Esophagus (tissue), 2 donors: ENCODE data around the gene CLDN34. TPM values are rescaled to one million over a fixed set of nuclear protein-coding genes. Genes with fewer than 3 reads are reported as not detected.

ENCODE experiments used
- H3K27ac ChIP-seq, 2 donors: one replicate each; pipeline ENCODE4 v1.5.1; 2013; ENCODE audit warnings: low read depth in 2 of 2, mild to moderate bottlenecking in 2 of 2, inconsistent platforms in 1 of 2, low read length in 1 of 2, moderate library complexity in 1 of 2
- H3K27me3 ChIP-seq, 2 donors: one replicate each; pipeline ENCODE4 v1.6.1; 2013; ENCODE audit warnings: low read length in 2 of 2, control low read depth in 1 of 2, mild to moderate bottlenecking in 1 of 2; ENCODE audit not compliant: insufficient read depth in 2 of 2, control insufficient read depth in 1 of 2
- H3K36me3 ChIP-seq, 2 donors: one replicate each; pipeline ENCODE4 v1.6.1; 2013; ENCODE audit warnings: low read length in 1 of 2; ENCODE audit not compliant: control insufficient read depth in 2 of 2, insufficient read depth in 2 of 2
- H3K4me1 ChIP-seq, 2 donors: one replicate each; pipeline ENCODE4 v1.6.1; 2013; ENCODE audit warnings: low read length in 1 of 2; ENCODE audit not compliant: control insufficient read depth in 2 of 2, insufficient read depth in 2 of 2
- H3K4me3 ChIP-seq, 2 donors: one replicate each; pipeline ENCODE4 v1.5.1; 2013; ENCODE audit warnings: low read length in 2 of 2, mild to moderate bottlenecking in 2 of 2, low read depth in 1 of 2, moderate library complexity in 1 of 2
- H3K9me3 ChIP-seq, 2 donors: one replicate each; pipeline ENCODE4 v1.6.1; 2013; ENCODE audit warnings: mild to moderate bottlenecking in 2 of 2, low read depth in 1 of 2, low read length in 1 of 2, moderate library complexity in 1 of 2; ENCODE audit not compliant: control insufficient read depth in 2 of 2, insufficient read depth in 1 of 2
- WGBS, 2 donors: extraction: QIAGEN DNeasy Blood & Tissue Kit; methylation state at CpG; one replicate each; pipeline ENCODE4 v1.1.7; 2013; 5-methylcytosine and 5-hydroxymethylcytosine counted together
- polyA plus RNA-seq, 2 donors: library from polyadenylated mRNA; stranded (reverse); fragments of 200-250 nt; gene quantifications; one replicate each; pipeline ENCODE4 v1.2.3, GENCODE V29; 2013
- donor health status: healthy with polysubstance abuse.
- donor health status: Bipolar disorder and iron deficiency.

The CLDN34 gene
- polyA plus RNA-seq, 2 donors: 0.15 to 0.45 TPM

DNA sequence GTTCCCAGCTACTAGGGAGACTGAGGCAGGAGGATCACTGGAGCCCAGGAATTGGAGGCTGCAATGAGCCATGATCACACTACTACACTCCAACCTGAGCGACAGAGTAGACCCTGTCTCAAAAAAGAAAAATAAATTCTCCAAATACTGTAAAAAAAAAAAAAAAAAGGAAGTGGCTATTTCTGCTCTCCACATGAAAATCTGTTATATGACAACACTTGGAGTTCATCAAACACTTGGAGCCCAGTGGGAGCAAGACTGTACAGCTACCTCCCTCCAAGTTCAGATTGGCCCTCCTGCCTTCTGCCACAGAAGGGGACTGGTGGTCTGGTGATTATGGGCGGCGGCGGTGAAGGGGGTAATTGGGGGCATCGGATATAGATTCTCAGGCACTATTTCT is 9.0 kb upstream of the CLDN34 start:
- no peaks in the 10 kb centered on the region for H3K36me3 ChIP-seq
- H3K9me3 ChIP-seq: no peaks in the 10 kb centered on the region
- no peaks in the 10 kb centered on the region for H3K27me3 ChIP-seq
- 77 to 85% methylated on average over 5 of the region's 5 CpGs for WGBS, 2 donors
- H3K27ac ChIP-seq: no peak overlapping the region
- H3K4me3 ChIP-seq: no peak overlapping the region
- H3K4me1 ChIP-seq: no peaks in the 10 kb centered on the region

DNA sequence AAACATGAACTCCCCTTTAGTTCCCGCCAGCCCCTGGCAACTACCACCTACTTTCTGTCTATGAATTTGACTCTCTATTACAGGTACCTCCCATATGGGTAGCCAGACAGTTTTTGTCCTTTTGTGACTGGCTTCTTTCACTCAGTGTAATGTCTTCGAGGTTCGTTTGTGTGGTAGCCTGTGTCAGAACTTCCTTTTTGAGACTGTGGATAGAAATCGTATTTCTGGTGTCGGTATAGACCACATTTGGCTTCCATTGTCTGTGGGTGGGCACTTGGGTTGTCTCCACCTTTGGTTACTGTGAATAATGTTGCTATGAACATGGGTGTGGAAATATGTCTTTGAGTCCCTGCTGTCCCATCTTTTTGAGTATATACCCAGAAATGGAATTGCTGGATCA is 5.4 kb upstream of the CLDN34 start:
- Histone ChIP-seq H3K27me3 (no peaks in the 10 kb centered on the region), H3K4me3 (no peak overlapping the region), H3K4me1 (no peaks in the 10 kb centered on the region), H3K9me3 (no peaks in the 10 kb centered on the region), H3K36me3 (no peaks in the 10 kb centered on the region), H3K27ac (no peak overlapping the region)
- WGBS, 2 donors: 80 to 89% methylated on average over 5 of the region's 5 CpGs

DNA sequence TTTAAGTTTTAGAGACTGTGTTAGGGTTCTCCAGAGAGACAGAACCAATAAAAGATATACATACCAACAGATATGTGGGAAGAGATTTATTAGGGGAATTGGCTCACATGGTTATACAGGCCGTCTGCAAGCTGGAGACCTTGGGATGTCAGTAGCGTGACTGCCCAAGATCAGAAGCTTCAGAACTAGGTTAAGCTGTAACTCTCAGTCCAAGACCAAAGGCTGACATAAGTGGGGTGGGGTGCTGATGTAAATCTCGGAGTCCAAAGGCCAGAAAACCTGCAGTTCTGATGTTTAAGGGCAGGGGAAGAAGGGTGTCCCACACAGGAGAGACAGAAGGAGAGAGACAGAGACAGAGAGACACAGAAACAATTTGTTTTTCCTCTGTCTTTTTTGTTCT is 10.5 kb downstream of the CLDN34 start:
- 77 to 90% methylated on average over 3 of the region's 3 CpGs for WGBS, 2 donors
- H3K4me3 ChIP-seq: no peak overlapping the region
- no peaks in the 10 kb centered on the region for H3K27me3 ChIP-seq
- H3K9me3 ChIP-seq: no peaks in the 10 kb centered on the region
- H3K4me1 ChIP-seq: no peaks in the 10 kb centered on the region
- H3K27ac ChIP-seq: no peak overlapping the region
- no peaks in the 10 kb centered on the region for H3K36me3 ChIP-seq

DNA sequence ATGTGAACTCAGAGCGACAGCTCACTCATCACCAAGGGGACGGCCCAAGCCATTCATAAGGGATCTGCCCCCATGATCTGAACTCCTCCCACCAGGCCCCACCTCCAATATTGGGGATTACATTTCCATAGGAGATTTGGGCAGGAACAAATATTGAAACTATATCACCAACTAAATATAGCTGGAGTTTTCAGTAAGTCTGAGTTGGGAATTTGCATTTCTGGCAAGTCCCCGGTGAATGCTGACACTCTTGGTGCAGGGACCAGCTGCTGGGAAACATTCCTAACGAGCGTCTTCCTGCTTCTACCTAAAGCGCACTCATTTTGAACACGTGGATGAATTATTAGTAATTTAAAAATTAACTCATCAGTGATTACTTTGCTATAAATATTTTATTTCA is 13.2 kb downstream of the CLDN34 start:
- 78 to 85% methylated on average over 7 of the region's 7 CpGs for WGBS, 2 donors
- H3K36me3 ChIP-seq: no peaks in the 10 kb centered on the region

DNA sequence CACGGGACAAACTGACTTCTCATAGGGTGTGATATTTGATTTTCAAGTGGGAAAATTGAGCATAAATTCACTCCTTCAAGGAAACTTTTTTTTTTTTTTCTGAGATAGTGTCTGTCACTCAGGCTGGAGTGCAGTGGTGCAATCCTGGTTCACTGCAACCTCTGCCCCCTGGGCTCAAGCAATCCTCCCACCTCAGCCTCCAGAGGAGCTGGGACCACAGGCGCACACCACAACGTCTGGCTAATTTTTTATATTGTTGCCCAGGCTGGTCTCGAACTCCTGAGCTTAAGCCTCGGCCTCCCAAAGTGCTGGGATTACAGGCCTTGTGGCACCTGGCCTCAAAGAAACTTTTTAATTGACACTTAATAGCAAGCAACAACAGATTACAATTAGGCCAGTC is 13.8 kb downstream of the CLDN34 start:
- Histone ChIP-seq H3K9me3 (no peaks in the 10 kb centered on the region), H3K27ac (no peak overlapping the region), H3K4me3 (no peak overlapping the region), H3K36me3 (no peaks in the 10 kb centered on the region), H3K4me1 (no peaks in the 10 kb centered on the region), H3K27me3 (no peaks in the 10 kb centered on the region)
- WGBS, 2 donors: 79 to 85% methylated on average over 5 of the region's 5 CpGs

More for the DNA sequence above, 13.2 kb downstream of the CLDN34 start:
- Histone ChIP-seq H3K4me3 (no peak overlapping the region), H3K4me1 (no peaks in the 10 kb centered on the region), H3K9me3 (no peaks in the 10 kb centered on the region), H3K27ac (no peak overlapping the region), H3K27me3 (no peaks in the 10 kb centered on the region)

DNA sequence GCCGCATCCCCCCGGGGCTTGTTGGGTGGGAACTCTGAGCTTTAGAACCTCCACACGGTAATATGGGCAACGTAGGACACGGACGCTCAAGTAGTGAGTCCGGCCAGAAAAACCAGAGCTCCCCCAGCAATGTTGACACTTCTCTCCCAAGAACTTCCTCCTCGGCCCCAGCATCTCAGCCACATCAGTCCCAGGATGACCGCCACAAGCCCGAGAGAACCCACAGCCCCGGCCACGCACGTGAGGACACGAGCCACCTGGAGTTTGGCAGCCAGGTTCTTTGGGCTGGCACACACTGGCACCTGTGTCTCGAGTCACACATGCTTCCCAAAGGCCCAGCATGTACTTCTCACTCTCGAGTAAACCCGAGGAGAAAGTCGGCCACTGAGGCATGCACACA is 16.3 kb downstream of the CLDN34 start:
- H3K9me3 ChIP-seq: no peaks in the 10 kb centered on the region
- H3K27ac ChIP-seq: no peak overlapping the region
- no peaks in the 10 kb centered on the region for H3K36me3 ChIP-seq
- no peak overlapping the region for H3K4me3 ChIP-seq
- no peaks in the 10 kb centered on the region for H3K4me1 ChIP-seq
- 88 to 90% methylated on average over 18 of the region's 18 CpGs for WGBS, 2 donors
- no peaks in the 10 kb centered on the region for H3K27me3 ChIP-seq

DNA sequence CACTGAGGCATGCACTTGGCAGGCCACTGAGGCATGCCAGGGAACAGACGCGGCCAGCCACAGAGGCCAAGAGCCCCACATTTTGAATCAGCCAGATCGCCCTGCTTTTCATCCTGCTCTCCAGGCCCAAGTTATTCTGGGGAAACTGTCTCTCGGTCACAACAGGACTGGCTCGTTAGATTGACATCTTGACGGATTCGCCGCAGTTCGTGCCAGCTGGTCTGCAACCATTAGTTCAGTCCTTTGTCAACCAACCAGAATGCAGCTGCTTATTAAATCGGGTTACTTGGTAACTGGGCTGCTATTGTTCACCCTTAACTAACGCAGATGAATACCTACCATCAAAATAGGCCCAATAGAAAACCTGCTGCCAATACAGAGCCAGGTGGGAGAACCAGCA is 16.7 kb downstream of the CLDN34 start:
- H3K4me3 ChIP-seq: no peak overlapping the region
- 93 to 94% methylated on average over 11 of the region's 11 CpGs for WGBS, 2 donors
- H3K27me3 ChIP-seq: no peaks in the 10 kb centered on the region
- no peaks in the 10 kb centered on the region for H3K36me3 ChIP-seq
- H3K4me1 ChIP-seq: no peaks in the 10 kb centered on the region
- H3K27ac ChIP-seq: no peak overlapping the region
- no peaks in the 10 kb centered on the region for H3K9me3 ChIP-seq

DNA sequence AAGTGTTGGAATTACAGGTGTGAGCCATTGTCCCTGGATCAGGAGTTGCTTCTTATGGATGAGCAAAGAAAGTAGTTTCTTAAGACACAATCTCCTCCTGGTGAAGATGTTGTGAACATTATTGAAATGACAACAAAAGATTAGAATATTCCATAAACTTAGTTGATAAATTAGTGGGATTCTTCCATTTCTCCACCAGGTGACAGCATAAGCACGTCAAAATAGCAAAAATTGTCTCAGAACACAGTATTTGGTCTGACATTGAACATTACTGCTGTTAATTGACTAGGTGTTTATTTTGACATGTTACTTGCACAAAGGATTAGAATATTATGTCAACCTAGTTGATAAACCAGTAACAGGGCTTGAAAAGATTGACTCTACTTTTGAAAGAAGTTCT is 21.6 kb downstream of the CLDN34 start:
- H3K36me3 ChIP-seq: no peaks in the 10 kb centered on the region
- WGBS, 2 donors: 45 to 53% methylated on average over 1 of the region's 1 CpG
- H3K4me1 ChIP-seq: no peaks in the 10 kb centered on the region
- H3K27ac ChIP-seq: no peak overlapping the region
- no peaks in the 10 kb centered on the region for H3K27me3 ChIP-seq
- H3K9me3 ChIP-seq: peaks cover 0 to 4% of the 10 kb centered on the region in 2 donors
- no peak overlapping the region for H3K4me3 ChIP-seq

DNA sequence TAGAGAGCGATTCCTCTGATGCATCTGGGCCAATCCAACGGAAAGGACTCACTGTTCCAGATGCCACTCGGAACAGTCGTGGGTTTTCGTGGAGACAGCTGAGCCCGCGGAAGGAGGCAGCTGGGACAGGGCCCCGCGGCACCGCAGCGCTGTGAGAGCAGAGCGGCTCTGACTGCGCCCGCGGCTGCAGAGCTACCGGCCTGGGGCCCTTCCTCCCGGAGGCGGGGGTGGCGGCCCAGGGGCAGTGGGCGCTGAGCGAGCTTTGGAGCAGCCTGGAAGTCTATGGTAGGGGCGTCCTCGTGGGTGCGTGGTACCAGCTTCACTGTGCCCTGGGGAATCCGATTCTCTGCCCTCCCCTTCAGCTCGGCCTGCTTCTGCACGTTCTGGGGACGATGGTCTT is 24.9 kb downstream of the CLDN34 start:
- H3K27ac ChIP-seq: no peak overlapping the region
- no peaks in the 10 kb centered on the region for H3K27me3 ChIP-seq
- H3K36me3 ChIP-seq: no peaks in the 10 kb centered on the region
- WGBS, 2 donors: 93 to 96% methylated on average over 22 to 28 of the region's 28 CpGs
- no peaks in the 10 kb centered on the region for H3K4me1 ChIP-seq
- peaks cover 0 to 4% of the 10 kb centered on the region in 2 donors for H3K9me3 ChIP-seq
- no peak overlapping the region for H3K4me3 ChIP-seq

DNA sequence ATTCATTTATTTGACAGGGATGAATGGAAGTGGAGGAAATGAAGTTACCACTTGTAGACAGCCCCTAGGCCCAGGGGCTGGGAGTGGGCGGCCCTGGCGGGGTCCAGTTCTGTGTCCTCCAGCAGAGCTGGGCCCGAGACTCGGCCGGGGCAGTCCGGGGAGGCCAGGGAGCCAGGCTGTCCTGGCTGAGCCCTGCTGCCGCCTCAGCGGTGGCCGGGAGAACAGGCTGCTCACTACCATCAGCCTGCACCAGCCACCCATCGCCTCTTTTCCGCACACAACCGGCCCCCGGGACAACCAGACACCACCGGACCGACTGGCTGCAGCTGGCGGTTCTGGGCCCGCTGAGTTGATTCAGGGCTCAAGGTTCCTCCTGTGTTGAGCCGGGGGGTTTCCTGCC is 25.6 kb downstream of the CLDN34 start:
- Histone ChIP-seq H3K36me3 (no peaks in the 10 kb centered on the region), H3K27ac (no peak overlapping the region), H3K27me3 (no peaks in the 10 kb centered on the region), H3K9me3 (peaks cover 0 to 4% of the 10 kb centered on the region in 2 donors), H3K4me1 (no peaks in the 10 kb centered on the region), H3K4me3 (no peak overlapping the region)
- WGBS, 2 donors: 95% methylated on average over 15 to 18 of the region's 18 CpGs
